ENCODE measurements around the gene IL4R.
A peak's percentile ranks its signal among the peaks of the same experiment; 100 is the strongest.

The IL4R gene

GRCh38 chr16:27410761-27411160, 97.0 kb downstream of the IL4R start:
- Mint-ChIP-seq H3K4me3 (peak overlapping the region; percentile 94), H3K27ac (no peak overlapping the region), H3K4me1 (peaks cover 88% of the 10 kb centered on the region), H3K36me3 (peaks cover 99% of the 10 kb centered on the region), H3K9me3 (peaks cover 5% of the 10 kb centered on the region)
- DNase-seq (ENCODE audit: low spot score in 2 of 2) (no peak), ATAC-seq (no peak)

DNA sequence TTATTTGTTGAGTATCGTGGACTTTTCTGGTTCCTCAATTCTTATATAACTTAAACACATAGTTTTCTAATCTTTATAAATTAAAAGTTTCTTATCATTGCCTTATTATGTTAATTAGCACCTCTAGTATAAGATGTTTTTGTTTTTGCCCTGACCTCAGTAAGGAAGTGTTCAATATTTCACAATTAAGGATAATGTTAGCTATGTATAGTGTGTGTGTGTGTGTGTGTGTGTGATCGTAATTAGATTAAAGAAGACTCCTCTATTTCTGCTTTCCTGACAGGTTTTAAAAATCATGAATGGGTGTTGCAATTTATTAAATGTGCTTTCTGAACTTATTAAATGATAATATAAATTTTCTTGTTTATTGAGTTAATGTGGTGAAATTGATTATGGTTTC, 100.2 kb downstream of the IL4R start:
- DNase-seq (ENCODE audit: low spot score in 2 of 2) (no peak), ATAC-seq (no peak)
- Mint-ChIP-seq H3K27ac (no peak overlapping the region), H3K4me1 (peaks cover 74% of the 10 kb centered on the region), H3K9me3 (peaks cover 5% of the 10 kb centered on the region), H3K4me3 (peak overlapping the region; percentile 48), H3K36me3 (peaks cover 99% of the 10 kb centered on the region)
